SJSA1 (cell line): ENCODE data around the gene PLEKHN1. TPM values are rescaled to one million over a fixed set of nuclear protein-coding genes. Genes with fewer than 3 reads are reported as not detected.

Source experiments
- DNase-seq, 2 experiments: peaks; one replicate each; pipeline ENCODE4 v3.0.0-alpha.2; 2015 to 2020; ENCODE audit warnings: low spot score in 2 of 2, low read depth in 1 of 2
- H3K27ac ChIP-seq: fragments of 250-450 bp; sonication (Bioruptor Pico); 2 replicates; pipeline ENCODE4 v1.5.1; 2020; ENCODE audit warnings: mild to moderate bottlenecking, moderate library complexity
- H3K27me3 ChIP-seq: fragments of 250-450 bp; sonication (Bioruptor Pico); replicated peaks from 2 replicates; pipeline ENCODE4 v1.5.1; 2020; ENCODE audit warnings: mild to moderate bottlenecking, moderate library complexity
- H3K36me3 ChIP-seq: fragments of 250-450 bp; sonication (Bioruptor Pico); 2 replicates; pipeline ENCODE4 v1.5.1; 2020; ENCODE audit warnings: mild to moderate bottlenecking
- H3K4me1 ChIP-seq: fragments of 250-450 bp; sonication (Bioruptor Pico); replicated peaks from 2 replicates; pipeline ENCODE4 v1.6.1; 2021; ENCODE audit warnings: mild to moderate bottlenecking
- H3K4me3 ChIP-seq: fragments of 250-450 bp; sonication (Bioruptor Pico); 2 replicates; pipeline ENCODE4 v1.5.1; 2020; ENCODE audit warnings: mild to moderate bottlenecking
- H3K9me3 ChIP-seq: fragments of 250-450 bp; sonication (Bioruptor Pico); replicated peaks from 2 replicates; pipeline ENCODE4 v1.5.1; 2020; ENCODE audit warnings: mild to moderate bottlenecking
- total RNA-seq: library from RNA; depleted of rRNA; stranded (reverse); fragments of >200 nt; shearing (Covaris generic); gene quantifications from 2 replicates; pipeline ENCODE4 v1.2.3, GENCODE V29; 2014

Gene PLEKHN1
- total RNA-seq, 1 experiment from 2014 or later, result 0.34 TPM

DNA sequence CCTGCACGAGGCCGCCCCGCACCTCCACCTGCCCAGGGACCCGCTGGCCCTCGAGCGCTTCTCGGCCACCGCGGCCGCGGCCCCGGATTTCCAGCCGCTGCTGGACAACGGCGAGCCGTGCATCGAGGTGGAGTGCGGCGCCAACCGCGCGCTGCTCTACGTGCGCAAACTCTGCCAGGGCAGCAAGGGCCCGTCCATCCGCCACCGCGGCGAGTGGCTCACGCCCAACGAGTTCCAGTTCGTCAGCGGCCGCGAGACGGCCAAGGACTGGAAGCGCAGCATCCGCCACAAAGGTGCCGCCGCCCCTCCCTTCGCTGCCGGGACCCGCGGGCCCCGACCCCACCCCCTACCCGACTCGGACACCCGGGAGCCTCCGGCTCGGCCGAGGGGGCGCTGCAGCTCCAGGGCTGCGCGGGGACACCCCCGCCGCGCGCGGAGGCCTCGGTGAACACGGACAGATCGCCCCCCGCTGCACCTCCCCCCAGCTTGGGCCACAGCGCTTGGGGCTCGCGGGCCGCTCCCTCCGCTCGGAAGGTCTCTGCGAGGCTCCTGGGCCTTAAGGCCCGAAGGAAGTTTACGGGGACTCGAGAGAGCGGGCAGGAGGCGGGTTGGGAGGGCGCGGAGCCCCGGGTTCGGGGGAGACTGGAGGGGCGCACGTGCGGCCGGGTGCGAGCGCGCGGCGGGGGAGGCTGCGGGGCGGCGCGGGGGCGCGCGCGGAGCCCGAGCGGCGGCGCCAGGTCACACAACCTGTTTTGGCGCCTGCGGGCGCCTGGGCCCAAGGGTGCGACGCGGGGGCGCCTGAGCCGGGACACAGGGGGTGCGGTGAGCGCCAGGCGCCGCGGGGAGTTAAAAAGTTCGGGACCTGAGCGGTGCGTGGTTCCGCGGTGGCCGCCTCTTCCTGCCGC lies 41.4 kb upstream of the PLEKHN1 start:
- no peaks in the 10 kb centered on the region for H3K27me3 ChIP-seq
- H3K36me3 ChIP-seq, result peaks cover 70% of the 10 kb centered on the region
- peak overlapping the region; percentile 93 for H3K4me3 ChIP-seq
- no peaks in the 10 kb centered on the region; the same call in 1 of the 2 replicates for H3K9me3 ChIP-seq
- H3K4me1 ChIP-seq, result peaks cover 52% of the 10 kb centered on the region
- H3K27ac ChIP-seq, result no peak overlapping the region
- DNase-seq, result peak; percentile 54 to 73

DNA sequence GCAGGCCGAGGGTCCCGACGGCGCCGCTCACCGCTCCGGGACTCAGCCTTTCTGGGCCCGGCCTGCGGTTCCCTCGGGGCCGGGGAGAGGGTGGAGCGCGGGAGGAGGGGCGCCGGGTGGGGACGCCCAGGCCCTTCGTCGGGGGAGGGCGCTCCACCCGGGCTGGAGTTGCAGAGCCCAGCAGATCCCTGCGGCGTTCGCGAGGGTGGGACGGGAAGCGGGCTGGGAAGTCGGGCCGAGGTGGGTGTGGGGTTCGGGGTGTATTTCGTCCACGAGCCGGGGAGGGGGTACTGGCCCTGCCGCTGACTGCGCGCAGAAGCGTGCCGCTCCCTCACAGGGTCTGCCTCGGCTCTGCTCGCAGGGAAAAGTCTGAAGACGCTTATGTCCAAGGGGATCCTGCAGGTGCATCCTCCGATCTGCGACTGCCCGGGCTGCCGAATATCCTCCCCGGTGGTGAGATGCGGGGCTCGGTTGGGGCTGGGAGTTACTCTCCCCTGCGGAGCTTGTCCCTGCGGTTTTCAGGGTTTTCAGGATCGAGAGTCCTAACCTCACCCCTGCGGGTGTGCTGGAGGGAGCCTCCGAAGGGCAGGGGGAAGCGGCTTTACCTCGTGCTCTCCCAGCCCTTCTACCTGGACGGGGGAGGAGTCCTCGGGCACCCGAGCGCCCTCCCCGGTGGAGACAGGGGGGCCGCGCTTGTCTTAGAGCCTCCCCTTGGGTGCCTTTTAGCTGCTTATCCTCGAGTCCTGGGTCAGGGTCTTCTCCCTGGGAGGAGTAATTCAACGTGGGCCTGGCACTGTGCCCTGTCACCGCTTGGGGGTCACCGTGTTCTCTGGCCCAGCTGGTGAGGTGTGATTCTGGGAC lies 40.5 kb upstream of the PLEKHN1 start:
- Histone ChIP-seq H3K9me3 (no peaks in the 10 kb centered on the region; the same call in 1 of the 2 replicates), H3K27me3 (no peaks in the 10 kb centered on the region), H3K36me3 (peaks cover 79% of the 10 kb centered on the region), H3K4me3 (peak overlapping the region; percentile 93), H3K27ac (no peak overlapping the region), H3K4me1 (peaks cover 44% of the 10 kb centered on the region)
- peak; percentile 65 to 80 for DNase-seq

DNA sequence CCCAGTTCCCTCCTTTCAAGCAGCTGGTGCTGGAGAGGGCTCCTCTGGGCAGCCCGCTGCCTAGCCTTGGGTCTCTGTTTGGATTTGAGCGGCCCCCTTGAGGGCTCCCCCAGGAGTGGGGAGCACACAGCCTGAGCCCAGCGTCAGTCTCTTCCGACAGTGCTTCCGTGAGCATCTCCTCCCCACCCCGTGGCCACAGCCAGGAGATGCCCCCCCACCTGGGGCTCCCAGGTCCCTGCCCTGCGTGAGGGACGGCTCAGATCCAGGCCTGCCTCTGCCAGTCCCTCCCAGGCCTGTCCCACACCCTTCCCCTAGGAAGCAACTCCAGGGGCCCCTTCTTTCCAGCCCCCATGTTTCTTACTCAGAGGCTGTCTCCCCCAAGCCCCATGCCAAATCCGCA lies 39.0 kb upstream of the PLEKHN1 start:
- H3K4me1 ChIP-seq, result peaks cover 35% of the 10 kb centered on the region
- no peaks in the 10 kb centered on the region; the same call in 1 of the 2 replicates for H3K9me3 ChIP-seq
- no peak overlapping the region for H3K27ac ChIP-seq
- H3K4me3 ChIP-seq, result no peak overlapping the region
- H3K27me3 ChIP-seq, result no peaks in the 10 kb centered on the region
- no peak for DNase-seq
- H3K36me3 ChIP-seq, result peaks cover 77% of the 10 kb centered on the region

DNA sequence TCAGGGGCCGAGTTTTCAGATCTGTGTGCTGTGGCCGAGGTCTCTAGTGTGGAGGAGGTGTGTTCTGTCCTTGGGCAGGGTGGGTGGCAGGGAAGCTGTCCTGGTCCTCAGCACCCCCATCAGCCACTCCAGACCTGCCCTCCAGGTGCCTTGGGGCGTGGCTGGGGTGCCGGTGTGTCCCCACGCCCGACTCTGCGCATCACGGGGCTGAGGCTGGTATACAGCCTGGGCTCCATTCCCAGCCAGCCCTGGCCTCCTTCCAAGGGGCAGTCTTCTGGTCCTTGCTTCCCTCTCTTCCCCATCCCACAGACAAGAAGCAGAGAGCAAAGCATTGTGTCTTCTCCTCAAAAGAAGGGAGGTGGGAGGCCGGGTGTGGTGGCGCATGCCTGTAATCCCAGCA lies 38.5 kb upstream of the PLEKHN1 start:
- Histone ChIP-seq H3K36me3 (peaks cover 71% of the 10 kb centered on the region), H3K27me3 (no peaks in the 10 kb centered on the region), H3K27ac (no peak overlapping the region), H3K9me3 (no peaks in the 10 kb centered on the region; the same call in 1 of the 2 replicates), H3K4me3 (no peak overlapping the region), H3K4me1 (peaks cover 34% of the 10 kb centered on the region)
- no peak for DNase-seq

DNA sequence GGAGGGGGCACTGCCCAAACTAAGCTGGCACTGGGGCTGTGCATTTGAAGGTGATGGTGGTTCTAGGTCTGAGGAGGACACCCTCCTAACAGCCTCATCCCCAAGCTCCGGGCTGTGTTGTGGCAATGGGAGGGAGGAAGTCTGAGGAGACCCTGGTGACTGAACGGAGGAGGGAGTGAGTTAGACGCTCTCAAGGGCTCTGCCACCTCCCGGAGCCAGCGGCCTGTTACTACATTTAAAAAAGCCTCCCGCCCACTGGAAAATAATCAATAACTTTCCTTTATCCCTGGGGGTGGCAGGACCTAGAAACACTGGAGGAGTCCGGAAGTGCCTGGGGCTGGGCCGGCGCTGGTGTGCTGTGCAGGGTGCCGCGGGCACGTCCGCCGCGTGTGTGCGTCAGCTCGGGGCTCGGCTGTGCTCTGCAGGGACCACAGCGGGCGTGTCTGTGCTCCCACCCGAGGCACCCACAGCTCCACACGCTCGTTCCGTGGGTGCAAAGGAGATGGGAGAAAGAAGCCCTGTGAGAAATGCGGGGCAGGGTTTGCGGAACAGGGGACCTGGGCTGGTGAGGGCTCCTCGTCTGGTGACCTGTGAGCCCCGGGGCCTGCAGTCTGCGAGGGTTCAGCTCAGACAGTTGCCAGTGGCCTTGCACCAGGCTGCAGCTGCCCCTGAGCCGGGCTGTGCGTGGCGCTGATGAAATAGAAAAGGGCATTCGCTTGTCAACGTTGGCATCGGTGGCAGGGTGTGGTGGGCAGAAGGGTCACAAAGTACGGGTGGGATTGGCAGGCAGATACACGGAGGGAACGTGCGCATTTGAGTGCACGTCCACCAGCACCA lies 37.2 kb upstream of the PLEKHN1 start:
- no peak overlapping the region for H3K4me3 ChIP-seq

GRCh38 chr1:929712-930632 lies 36.3 kb upstream of the PLEKHN1 start:
- no peaks in the 10 kb centered on the region for H3K9me3 ChIP-seq
- no peak for DNase-seq
- H3K4me1 ChIP-seq, result peaks cover 16% of the 10 kb centered on the region
- H3K27ac ChIP-seq, result no peak overlapping the region
- H3K27me3 ChIP-seq, result no peaks in the 10 kb centered on the region
- H3K36me3 ChIP-seq, result peaks cover 59% of the 10 kb centered on the region
- no peak overlapping the region for H3K4me3 ChIP-seq

More for the DNA sequence above, 37.2 kb upstream of the PLEKHN1 start:
- no peaks in the 10 kb centered on the region; the same call in 1 of the 2 replicates for H3K9me3 ChIP-seq
- no peak for DNase-seq
- peaks cover 68% of the 10 kb centered on the region for H3K36me3 ChIP-seq
- no peaks in the 10 kb centered on the region for H3K27me3 ChIP-seq
- no peak overlapping the region for H3K27ac ChIP-seq
- H3K4me1 ChIP-seq, result peaks cover 21% of the 10 kb centered on the region

DNA sequence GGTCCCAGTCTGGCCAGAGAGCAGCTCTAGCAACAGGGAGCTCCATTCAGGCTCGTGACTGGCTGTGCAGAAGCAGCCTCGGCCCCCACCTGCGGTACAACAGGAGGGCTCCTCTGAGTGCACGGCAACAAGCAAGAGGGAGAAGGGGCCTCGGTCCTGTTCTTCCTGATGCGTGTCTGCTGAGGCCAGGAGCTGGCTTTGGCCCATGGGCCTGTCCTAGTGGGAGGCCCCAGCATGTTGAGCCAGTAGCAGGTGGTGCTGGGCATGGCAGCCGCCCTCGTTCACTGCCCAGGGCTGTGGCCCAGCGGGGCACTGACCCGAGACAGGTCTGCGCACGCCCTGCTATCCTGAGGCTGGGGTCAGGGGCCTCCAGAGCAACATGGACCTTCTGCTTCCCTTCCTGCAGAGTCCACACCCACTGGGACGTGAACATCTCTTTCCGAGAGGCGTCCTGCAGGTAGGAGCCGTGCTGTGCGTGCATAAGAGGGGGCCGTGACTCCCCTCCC lies 35.6 kb upstream of the PLEKHN1 start:
- Histone ChIP-seq H3K4me1 (peaks cover 19% of the 10 kb centered on the region), H3K9me3 (no peaks in the 10 kb centered on the region), H3K36me3 (peaks cover 58% of the 10 kb centered on the region), H3K27me3 (no peaks in the 10 kb centered on the region), H3K27ac (no peak overlapping the region), H3K4me3 (no peak overlapping the region)
- DNase-seq, result no peak

DNA sequence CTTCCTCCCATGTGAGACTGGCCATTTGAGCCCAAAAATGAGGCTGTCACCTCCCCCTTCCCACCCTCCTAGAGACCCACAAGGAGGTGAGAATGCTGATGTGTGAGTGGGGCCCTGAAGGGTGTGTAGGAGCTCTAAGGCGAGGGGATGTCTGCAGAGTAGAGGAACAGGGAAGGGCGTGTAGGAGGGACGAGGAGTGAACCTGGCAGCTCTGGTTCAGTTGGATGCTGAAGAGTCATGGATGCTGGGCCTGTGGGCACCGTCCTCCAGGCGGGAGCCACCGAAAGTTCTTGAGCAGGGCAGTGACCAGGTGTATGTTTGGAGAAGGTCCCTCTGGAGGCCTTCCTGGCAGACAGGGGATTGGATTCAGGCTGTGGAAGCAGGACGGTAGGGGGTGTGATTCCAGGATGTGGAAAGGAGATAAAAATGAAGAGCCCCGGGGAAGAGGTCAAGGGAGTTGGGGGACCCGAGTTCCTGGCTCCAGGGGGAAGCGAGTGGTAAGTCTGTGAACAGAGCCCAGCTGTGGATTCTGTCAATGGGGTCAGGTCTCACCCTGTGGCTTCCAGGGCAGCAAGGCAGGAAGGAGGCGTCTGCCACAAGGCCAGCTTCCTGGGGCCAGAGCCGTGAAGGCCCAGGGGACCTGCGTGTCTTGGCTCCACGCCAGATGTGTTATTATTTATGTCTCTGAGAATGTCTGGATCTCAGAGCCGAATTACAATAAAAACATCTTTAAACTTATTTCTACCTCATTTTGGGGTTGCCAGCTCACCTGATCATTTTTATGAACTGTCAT lies 34.7 kb upstream of the PLEKHN1 start:
- no peak for DNase-seq

GRCh38 chr1:932173-932510 lies 34.1 kb upstream of the PLEKHN1 start:
- Histone ChIP-seq H3K27me3 (no peaks in the 10 kb centered on the region), H3K36me3 (peaks cover 50% of the 10 kb centered on the region), H3K4me3 (no peak overlapping the region), H3K27ac (no peak overlapping the region), H3K4me1 (peaks cover 20% of the 10 kb centered on the region), H3K9me3 (no peaks in the 10 kb centered on the region)
- DNase-seq, result no peak

More for the DNA sequence above, 34.7 kb upstream of the PLEKHN1 start:
- no peaks in the 10 kb centered on the region for H3K9me3 ChIP-seq
- H3K27me3 ChIP-seq, result no peaks in the 10 kb centered on the region
- peaks cover 51% of the 10 kb centered on the region for H3K36me3 ChIP-seq
- no peak overlapping the region for H3K4me3 ChIP-seq
- H3K27ac ChIP-seq, result no peak overlapping the region
- H3K4me1 ChIP-seq, result peaks cover 17% of the 10 kb centered on the region

DNA sequence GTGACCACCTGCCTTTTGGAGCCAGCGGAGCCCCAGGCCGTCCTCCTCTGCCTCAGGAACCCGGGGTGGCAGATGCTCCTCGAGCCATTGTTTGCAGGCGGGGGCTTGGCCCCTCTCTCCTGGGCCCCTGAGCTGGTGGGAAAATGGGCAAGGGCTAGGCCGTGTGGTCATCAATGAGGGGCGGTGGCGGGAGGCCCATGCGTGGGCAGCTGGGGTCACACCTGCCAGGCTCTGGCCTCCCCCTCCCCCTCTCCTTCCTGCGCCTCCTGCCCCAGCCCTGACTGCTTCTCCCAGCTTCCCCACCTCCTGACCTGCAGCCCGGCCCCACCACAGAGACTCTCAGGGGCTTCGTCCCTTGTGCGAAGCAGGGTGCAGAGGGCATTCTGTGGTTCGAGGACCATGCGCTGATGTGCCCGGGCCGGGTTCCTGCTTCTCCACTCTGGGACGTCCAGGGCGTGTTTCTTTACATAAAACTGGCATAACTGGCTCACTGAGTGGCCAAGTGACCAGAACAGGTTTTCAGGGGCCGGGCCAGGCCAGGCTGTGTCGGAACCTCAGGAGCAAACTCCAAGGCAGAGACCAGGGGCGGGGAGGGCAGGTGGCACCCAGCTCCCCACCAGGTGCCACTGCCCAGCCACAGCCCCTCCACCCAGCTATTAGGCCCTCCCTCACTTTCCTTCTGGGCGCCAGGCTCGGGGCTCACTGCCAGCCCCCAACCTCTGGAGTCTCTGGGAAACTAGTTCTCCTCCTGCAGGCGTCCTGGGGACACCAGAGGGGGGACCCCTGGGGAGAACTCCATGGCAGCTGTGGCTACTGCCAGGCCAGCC lies 33.3 kb upstream of the PLEKHN1 start:
- Histone ChIP-seq H3K27ac (no peak overlapping the region), H3K27me3 (no peaks in the 10 kb centered on the region), H3K4me3 (no peak overlapping the region), H3K36me3 (peaks cover 46% of the 10 kb centered on the region), H3K9me3 (no peaks in the 10 kb centered on the region), H3K4me1 (peaks cover 27% of the 10 kb centered on the region)
- DNase-seq, result no peak

- H3K4me3 ChIP-seq, result no peak overlapping the region
- no peaks in the 10 kb centered on the region for H3K27me3 ChIP-seq
- no peak for DNase-seq
- peaks cover 32% of the 10 kb centered on the region for H3K4me1 ChIP-seq
- no peaks in the 10 kb centered on the region for H3K9me3 ChIP-seq
- H3K27ac ChIP-seq, result no peak overlapping the region
- H3K36me3 ChIP-seq, result peaks cover 42% of the 10 kb centered on the region
Measured at GRCh38 chr1:933603-933940, 32.7 kb upstream of the PLEKHN1 start.
